Stimulated activated CD8-positive, alpha-beta memory T cell treated with anti-CD3 and anti-CD28 coated beads, Interleukin-12 subunit alpha, Interleukin-12 subunit beta, amount 100 ng/mL, for 24 hours (primary cell): ENCODE measurements around the gene BAIAP2L1.
"Not testable (repeated sequence)": the region's sequence is repeated elsewhere in the genome, so short reads cannot be mapped to it uniquely, and the experiment has no call there.

Experiments used
- DNase-seq: peaks from one replicate; pipeline ENCODE4 v3.0.0-alpha.2; 2020; ENCODE audit errors: extremely low read depth

Gene BAIAP2L1, protein sequence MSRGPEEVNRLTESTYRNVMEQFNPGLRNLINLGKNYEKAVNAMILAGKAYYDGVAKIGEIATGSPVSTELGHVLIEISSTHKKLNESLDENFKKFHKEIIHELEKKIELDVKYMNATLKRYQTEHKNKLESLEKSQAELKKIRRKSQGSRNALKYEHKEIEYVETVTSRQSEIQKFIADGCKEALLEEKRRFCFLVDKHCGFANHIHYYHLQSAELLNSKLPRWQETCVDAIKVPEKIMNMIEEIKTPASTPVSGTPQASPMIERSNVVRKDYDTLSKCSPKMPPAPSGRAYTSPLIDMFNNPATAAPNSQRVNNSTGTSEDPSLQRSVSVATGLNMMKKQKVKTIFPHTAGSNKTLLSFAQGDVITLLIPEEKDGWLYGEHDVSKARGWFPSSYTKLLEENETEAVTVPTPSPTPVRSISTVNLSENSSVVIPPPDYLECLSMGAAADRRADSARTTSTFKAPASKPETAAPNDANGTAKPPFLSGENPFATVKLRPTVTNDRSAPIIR

DNA sequence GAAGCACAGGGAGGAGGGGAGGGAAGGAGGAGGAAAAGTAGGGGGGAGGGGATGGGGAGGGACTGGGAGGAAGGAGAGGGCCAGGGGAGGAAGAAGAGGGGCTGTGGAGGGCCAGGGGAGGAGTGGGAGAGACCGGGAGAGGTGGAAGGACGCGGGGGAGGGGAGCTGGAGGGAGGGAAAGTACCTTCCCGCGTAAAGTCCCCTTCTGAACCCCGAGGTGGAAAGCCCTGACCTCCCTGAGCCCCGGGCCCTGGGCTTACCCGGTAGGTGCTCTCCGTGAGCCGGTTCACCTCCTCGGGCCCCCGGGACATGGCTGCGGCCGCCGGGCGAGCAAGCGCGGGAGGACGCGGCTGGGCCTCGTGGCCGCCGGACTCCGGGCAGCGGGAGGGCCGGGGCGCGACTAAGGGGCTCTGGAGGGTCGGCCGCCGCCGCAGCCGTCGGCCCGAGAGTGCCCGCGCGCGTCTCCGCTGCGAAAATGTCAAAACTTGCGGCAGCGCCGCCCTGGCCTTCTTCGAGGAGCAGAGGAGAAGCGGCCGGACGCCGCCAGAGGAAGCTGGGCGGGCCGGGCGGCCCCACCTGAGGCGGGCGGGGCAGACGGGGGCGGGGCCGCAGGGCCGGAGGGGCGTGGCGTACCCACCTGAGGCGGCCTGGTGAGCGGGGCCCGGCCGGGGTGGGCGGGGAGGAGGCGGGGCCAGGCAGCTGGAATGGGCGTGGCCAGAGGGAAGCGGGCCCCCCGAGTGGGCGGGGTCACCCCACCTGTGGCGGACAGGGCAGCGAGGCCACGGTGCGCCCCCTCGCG lies at the start of gene BAIAP2L1:
BAIAP2L1 (minus strand) TSS at position 549 of the 799 bp plus-strand sequence; CDS start at position 311, 238 bp downstream.
- DNase-seq, result peak; percentile 45

DNA sequence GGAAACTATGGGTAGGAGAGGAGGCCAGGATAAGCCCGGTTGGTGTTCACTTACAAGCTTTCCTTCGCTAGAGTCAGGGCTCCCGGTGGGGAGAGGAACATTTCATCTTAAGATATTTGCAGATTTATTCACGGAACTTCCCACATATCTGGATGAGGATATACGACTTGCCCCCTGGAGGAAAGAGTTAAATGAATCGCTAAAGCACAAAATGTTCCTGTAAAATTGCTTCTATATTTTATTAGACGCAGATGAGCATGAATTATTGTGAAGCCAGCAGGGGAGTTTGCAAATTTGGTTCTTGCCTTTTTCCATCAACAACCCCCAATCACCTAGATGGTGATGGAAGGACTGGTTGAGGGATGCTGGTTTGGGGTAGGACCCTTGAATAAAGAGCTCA lies 47.9 kb upstream of the BAIAP2L1 start:
- no peak for DNase-seq

DNA sequence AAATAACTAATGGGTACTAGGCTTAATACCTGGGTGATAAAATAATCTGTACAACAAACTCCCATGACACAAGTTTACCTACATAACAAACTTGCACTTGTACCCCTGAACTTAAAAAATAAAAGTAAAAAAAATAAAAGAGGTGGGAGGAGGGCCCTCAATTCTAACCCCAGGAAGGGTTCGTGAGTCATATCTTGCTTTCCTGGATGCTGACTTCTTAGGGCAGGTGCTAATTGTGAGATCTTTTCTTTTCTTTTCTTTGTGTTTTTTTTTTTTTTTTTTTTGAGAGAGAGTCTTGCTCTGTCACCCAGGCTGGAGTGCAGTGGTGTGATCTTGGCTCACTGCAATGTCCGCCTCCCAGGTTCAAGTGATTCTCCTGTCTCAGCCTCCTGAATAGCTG lies 40.1 kb upstream of the BAIAP2L1 start:
- DNase-seq, result not testable (repeated sequence)

DNA sequence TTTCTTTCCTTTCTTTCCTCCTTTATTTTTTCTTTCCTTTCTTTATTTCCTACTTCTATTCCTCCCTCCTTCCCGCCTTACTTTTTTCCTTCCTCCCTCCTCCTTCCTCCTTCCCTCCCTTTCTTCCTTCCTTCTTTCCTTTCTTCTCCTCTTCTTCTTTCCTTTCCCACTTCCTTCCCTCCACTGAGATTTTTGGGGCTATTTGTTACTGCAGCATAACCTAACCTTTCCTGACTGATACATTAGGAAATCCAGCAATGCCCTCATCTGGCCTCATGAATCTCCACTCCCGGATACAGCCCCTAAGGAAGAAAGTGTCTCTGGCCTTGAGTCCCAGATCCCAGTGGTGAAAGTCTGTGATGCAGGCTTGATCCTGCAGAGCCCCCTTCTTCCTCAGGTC lies 38.6 kb upstream of the BAIAP2L1 start:
- no peak for DNase-seq

DNA sequence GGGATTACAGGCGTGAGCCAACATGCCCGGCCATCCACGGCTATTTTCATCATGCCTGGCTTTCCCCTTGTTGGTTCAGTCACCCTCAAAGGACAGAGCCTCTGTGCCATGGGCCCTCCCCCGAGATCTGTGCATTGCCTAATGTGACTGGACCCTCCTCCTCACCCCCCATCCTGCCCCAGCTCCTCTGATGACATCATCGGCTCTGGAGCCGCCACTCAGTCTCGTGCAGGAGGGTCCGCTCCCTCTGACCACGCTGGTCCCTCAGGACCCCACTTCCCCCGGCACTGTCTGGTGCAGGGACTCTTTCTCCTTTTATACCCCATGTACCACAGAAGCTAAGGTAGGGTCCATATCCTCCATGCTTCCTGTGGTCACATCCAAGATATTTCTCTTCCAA lies 33.2 kb upstream of the BAIAP2L1 start:
- no peak for DNase-seq

DNA sequence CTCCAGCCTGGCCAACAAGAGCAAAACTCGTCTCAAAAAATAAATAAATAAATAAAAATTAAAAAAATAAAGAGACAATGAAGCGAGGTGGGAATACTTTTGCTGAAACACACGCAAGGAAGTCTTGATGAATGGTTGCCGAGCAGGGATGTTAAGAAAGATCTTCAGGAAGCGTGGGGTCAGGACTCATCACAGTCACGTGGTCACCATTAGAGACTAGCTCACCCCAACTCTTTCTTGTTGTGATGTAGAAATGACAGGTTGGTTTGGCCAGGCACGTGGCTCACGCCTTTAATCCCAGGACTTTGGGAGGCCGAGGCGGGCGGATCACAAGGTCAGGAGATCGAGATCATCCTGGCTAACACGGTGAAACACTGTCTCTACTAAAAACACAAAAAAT lies 28.9 kb upstream of the BAIAP2L1 start:
- DNase-seq, result no peak

DNA sequence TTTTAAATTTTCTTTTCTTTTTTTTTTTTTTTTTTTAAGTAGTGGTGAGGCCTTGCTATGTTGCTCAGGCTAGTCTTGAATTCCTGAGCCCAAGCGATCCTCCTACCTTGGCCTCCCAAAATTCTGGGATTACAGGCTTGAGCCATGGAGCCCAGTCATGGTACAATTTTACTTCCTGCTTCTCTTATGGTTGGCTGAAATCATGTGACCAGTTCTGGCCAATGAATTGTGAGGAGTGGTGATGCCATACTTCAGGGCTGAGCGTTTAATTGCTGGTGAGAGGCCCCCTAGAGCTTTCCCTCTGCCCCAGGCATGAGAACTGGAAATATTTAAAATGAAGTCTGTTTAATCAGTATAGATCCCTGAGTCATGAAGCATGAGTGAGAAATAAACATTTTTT lies 22.2 kb upstream of the BAIAP2L1 start:
- no peak for DNase-seq

DNA sequence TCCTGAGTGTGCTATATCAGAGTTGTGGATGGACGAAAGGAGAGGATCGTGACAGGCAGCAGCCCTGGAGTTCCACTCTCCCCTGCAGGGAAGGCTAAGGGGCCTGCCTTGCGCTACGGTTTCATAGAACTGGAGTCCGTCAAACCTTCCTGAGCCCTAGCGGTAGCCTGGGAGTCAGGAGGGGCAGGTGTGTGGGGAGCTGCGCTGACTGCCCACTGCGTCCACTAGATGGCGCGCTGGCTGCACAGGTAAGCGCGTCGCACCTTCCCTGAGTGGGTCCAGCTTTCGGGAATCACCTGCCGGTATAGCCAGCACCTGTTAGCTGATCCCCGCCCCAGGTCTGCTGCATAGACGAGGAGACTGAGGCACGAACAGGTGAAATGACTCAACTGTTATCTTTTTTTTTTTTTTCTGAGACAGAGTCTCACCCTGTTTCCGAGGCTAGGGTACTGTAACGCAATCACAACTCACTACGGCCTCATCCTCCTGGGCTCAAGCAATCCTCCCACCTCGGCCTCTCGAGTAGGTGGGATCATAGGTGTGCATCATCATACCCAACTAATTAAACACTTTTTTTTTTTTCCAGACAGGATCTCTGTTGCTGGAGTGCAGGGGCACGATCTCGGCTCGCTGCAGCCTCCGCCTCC lies 20.2 kb upstream of the BAIAP2L1 start:
- no peak for DNase-seq

DNA sequence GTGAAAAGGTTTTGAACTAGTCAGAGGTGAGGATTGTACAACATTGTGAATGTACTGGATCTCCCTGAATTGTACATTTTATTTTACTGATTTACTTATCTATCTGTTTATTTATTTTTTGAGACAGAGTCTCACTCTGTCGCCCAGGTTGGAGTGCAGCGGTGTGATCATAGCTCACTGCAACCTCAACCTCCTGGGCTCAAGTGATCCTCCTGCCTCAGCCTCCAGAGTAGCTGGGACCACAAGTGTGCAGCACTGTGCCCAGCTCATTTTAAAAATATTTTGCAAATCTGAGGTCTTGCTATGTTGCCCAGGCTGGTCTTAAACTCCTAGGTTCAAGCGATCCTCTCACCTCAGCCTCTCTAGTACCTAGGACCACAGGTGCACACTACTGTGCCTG lies 19.1 kb upstream of the BAIAP2L1 start:
- not testable (repeated sequence) for DNase-seq

DNA sequence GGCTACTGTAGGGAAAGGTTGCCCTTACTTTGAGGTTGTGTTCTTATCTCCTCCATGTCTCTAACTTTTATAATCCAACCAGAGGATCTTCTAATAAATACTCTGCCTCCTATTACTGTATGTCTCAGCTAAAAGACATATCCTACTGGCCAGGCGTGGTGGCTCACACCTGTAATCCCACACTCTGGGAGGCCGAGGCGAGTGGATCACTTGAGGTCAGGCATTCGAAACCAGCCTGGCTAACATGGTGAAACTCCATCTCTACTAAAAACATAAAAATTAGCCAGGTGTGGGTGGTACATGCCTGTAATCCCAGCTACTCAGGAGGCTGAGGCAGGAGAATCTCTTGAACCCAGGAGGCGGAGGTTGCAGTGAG lies 18.4 kb upstream of the BAIAP2L1 start:
- DNase-seq, result not testable (repeated sequence)

DNA sequence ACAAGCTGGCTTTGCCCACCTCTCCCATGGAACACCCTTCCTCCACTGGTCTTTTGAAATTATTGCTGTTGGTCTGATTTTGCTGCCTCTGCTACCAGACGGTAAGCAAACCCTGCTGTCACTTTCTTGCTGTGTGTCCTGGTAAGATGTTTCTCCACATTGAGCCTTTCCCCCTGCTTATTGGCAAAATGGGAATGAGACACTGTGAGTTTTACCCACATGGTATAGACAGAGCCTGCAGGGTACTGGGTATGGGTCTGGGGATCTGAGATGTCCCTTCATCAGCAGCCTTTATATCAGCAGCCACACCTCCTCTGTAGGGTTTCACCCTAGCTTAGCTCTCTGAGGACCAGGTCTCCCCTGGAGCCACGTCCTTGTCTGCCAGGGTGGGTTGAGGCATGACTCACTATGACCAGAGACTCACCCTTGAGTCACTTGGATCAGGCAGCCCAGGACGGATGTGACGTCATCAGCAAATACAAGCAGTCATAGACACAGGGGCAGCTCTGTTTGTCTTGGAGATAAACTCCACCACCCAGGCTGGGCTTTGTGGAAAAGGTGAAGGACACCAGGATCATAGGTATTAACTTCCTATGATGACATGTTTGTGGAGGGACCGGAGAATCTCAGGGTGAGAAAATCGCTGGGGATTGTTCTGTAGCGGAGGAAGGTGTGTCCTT lies 17.9 kb upstream of the BAIAP2L1 start:
- DNase-seq, result no peak

DNA sequence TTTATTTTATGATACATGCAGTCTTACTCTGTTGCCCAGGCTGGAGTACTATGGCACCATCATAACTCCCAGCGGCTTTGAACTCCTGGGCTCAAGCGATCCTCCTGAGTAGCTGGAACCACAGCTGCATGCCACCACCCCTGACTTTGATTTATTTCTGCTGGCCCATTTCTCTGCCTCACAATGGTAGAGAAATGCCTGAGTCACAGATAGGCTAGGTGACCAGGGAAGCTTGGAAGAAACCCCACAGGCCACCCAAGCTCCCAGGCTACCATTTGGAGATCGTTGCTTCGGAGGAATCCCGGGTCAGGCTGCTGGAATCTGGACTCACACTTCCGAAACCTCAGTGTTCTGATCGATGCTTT lies 17.4 kb upstream of the BAIAP2L1 start:
- no peak for DNase-seq

DNA sequence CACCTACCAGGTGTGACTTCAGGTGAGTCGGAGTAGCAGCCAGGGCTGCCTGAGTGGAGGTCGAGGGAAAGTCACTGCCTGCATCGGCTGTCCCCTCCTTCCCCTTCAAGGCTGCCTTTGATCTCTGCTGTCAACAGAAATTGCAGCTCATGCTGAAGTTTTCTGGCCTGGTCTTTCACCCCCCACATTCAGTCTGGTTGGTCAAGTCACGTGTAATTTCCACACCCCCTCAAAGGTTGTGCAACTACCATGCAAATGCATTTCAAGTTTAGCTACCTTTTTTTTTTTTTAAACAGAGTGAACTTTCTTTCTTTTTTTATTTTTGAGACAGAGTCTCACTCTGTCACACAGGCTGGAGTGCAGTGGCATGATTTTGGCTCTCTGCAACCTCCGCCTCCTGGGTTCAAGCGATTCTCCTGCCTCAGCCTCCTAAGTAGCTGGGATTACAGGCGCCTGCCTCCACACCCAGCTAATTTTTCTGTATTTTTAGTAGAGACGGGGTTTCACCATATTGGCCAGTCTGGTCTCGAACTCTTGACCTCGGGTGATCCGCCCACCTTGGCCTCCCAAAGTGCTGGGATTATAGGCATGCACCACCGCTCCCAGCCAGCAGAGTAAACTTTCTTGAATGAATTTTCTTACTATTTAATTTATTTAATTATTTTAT lies 16.8 kb upstream of the BAIAP2L1 start:
- DNase-seq, result not testable (repeated sequence)

DNA sequence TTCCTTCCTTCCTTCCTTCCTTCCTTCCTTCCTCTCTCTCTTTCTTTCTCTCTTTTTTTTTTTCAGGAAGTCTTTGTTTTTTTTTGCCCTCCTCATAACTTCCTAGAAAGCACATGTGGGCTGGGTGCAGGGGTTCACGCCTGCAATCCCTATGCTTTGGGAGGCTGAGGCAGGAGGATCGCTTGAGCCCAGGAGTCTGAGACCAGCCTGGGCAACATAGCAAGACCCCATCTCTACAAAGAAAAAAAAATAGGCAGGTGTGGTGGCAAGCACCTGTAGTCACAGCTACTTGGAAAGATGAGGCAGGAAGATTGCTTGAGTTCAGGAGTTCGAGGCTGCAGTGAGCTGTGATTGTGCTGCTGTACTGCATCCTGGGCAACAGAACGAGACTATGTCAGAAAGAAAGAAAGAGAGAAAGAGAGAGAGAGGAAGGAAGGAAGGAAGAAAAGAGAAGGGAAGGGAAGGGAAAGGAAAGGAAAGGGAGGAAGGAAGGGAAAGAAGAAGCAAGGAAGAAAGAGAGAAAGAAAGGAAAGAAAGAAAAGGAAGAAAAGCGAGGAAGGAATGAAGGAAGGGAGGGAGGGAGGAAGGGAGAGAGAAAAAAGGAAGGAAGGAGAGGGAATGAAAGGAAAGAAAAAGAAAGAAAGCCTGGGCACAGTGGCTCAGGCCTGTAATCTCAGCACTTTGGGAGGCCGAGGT lies 13.5 kb upstream of the BAIAP2L1 start:
- DNase-seq, result no peak

DNA sequence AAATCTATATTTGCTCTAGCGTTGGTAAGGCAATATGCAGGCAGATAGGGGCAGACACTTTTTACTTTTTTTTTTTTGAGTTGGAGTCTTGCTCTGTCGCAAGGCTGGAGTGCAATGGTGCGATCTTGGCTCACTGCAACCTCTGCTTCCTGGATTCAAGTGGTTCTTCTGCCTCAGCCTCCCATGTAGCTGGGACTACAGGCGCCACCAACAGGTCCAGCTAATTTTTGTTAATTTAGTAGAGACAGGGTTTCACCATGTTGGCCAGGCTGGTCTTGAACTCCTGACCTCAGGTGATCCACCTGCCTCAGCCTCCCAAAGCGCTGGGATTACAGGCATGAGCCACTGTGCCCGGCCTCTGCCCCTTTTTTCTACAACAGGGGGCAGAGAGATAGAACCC lies 12.8 kb upstream of the BAIAP2L1 start:
- not testable (repeated sequence) for DNase-seq

DNA sequence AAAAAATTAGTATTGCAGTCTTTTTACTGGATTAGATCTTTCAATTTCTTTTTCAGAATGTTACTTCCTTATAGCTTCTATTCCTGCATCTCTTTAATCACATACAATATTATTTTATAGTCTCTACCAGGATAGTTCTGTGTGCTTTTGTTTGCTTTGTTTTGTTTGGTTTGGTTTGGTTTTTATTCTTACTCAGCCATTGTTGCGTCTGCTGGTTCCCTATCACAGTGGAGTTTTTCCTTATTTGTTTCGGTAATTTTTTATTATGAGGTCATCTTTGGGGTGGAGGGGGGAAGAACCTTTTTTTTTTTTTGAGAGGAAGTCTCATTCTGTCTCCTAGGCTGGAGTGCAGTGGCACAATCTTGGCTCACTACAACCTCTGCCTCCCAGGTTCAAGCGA lies 9.0 kb upstream of the BAIAP2L1 start:
- no peak for DNase-seq

DNA sequence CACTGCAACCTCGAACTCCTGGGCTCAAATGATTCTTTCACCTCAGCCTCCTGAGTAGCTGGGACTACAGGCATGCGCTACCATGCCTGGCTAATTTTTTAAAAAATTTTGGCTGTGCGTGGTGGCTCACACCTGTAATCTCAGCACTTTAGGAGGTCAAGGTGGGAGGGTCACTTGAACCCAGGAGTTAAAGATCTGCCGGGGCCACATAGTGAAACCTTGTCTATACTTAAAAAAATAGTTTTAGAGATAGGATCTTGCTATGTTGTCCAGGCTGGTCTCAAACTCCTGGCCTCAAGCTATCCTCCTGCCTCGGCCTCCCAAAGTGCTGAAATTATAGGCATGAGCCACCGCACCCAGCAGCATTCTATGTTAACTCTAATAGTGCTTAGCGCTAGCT lies 7.3 kb upstream of the BAIAP2L1 start:
- DNase-seq, result not testable (repeated sequence)

DNA sequence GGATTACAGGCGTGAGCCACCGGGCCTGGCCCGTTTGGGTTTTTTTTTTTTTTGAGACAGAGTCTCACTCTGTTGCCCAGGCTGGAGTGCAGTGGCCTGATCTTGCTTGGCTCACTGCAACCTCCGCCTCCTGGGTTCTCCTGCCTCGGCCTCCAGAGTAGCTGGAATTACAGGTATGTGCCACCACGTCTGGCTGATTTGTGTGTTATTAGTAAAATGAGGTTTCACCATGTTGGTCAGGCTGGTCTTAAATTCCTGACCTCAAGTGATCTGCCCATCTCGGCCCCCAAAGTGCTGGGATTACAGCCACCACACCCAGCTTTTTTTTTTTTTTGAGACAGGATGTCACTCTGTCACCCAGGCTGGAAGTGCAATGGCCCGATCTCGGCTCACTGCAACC lies 5.9 kb upstream of the BAIAP2L1 start:
- no peak for DNase-seq

DNA sequence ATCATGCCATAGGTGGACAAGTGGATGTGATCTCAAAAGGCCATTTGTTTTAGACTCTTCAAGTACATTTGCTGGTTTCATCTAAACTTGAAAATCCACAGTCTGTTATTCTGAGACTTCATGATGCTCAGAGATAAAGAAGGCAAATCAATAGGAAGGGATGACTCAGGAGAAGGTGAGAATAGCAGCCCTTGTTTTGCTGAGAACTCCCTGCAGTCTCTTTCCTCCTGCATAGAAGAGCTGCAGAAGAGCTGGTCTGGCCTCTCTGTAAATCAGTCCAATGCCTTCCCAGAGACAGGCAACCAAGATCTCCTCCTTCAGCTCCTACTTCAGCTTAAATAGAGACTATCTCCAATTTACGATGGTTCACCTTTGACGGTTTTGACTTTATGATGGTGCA lies 4.0 kb upstream of the BAIAP2L1 start:
- no peak for DNase-seq

DNA sequence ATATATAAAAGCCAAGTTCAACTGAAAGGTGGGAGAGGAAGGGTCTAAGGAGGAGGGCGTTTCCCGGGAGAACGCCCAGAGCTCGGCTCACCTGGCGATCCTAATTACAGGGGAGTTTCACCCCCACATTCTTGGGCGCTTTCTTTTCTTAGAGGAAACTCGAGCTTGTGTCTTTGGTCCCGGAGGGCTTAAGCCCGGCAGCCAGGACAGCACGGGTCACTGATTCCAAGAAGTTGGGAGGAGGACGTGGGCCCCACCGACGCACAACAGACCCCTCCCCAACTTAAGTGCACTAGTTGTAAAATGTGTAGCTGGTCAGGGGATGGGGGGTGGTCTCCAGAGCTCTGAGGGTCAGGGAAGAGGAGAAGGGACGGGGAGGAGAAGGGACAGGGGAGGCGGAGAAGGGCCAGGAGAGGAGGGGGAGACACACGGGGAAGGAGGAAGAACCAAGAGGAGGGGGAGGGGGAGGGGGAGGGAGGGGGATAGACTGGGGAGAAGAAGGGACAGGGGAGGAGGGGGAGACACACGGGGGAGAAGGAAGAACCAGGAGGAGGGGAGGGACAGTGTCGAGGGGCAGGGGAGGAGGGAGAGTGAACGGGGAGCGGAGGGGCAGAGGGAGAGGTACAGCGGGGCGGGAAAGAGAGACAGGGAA lies 874 bp downstream of the BAIAP2L1 start:
- DNase-seq, result no peak
